H1 (cell line): Measurements from ENCODE around the gene PTH2R. TPM values are rescaled to one million over a fixed set of nuclear protein-coding genes. Genes with fewer than 3 reads are reported as not detected.

Source experiments
- CTCF ChIA-PET: fragments of 300-600 bp; sonication (Branson Sonifier 250); formaldehyde crosslinking; loops from one replicate; lab custom pipeline; 2021; ENCODE audit not compliant: partially characterized antibody; lab: Charles Lee
- POLR2A ChIA-PET: fragments of 300-600 bp; sonication (Branson Sonifier 250); formaldehyde crosslinking; loops from one replicate; lab custom pipeline; 2021; ENCODE audit warnings: inconsistent platforms; ENCODE audit not compliant: partially characterized antibody; lab: Charles Lee
- DNase-seq, 2 experiments: peaks; one replicate each; pipeline versions ENCODE4 v3.0.0 to v3.0.0-alpha.2; 2010 to 2022; ENCODE audit warnings: low spot score in 2 of 2, low read depth in 1 of 2, mixed read lengths in 1 of 2
- FAIRE-seq: peaks from 2 replicates; lab custom pipeline; 2011; peaks lifted over from hg19 to GRCh38; lab: Jason Lieb, UNC
- H2AFZ ChIP-seq: 2 replicates; pipeline ENCODE4 v1.8.1; 2012; ENCODE audit warnings: low read length, inconsistent platforms
- H2AK5ac ChIP-seq: 2 replicates; pipeline ENCODE4 v1.6.1; 2013; ENCODE audit warnings: low read depth, low read length
- H2BK120ac ChIP-seq: replicated peaks from 2 replicates; pipeline ENCODE3; 2013; ENCODE audit warnings: low read depth, low read length, inconsistent platforms
- H2BK12ac ChIP-seq: 2 replicates; pipeline ENCODE4 v1.6.1; 2013; ENCODE audit warnings: low read depth, low read length
- H2BK15ac ChIP-seq: 2 replicates; pipeline ENCODE4 v1.6.1; 2013; ENCODE audit warnings: low read length
- H2BK20ac ChIP-seq: 2 replicates; pipeline ENCODE4 v1.6.1; 2013; ENCODE audit warnings: low read length
- H2BK5ac ChIP-seq: 2 replicates; pipeline ENCODE4 v1.6.1; 2013; ENCODE audit warnings: low read depth, low read length
- H3K14ac ChIP-seq: 2 replicates; pipeline ENCODE4 v1.6.1; 2013; ENCODE audit warnings: inconsistent platforms; ENCODE audit not compliant: insufficient read length
- H3K18ac ChIP-seq: 2 replicates; pipeline ENCODE4 v1.6.1; 2013; ENCODE audit warnings: low read length; ENCODE audit errors: extremely low read depth
- H3K23ac ChIP-seq: 2 replicates; pipeline ENCODE4 v1.6.1; 2013; ENCODE audit warnings: inconsistent platforms; ENCODE audit not compliant: insufficient read length
- H3K23me2 ChIP-seq: 2 replicates; pipeline ENCODE4 v1.6.1; 2013; ENCODE audit warnings: low read depth, low read length
- H3K27ac ChIP-seq: 2 replicates; pipeline ENCODE4 v1.6.1; 2011; ENCODE audit warnings: low read depth, low read length, inconsistent platforms
- H3K27me3 ChIP-seq, 4 experiments: replicated peaks in 1 of 4; 1 replicate in 1 of 4; 2 replicates in 3 of 4; pipeline versions ENCODE4 v1.6.1 to v1.8.1; 2011 to 2013; ENCODE audit warnings: low read length in 3 of 4, mild to moderate bottlenecking in 3 of 4, inconsistent platforms in 2 of 4, mixed read lengths in 2 of 4, moderate library complexity in 1 of 4; ENCODE audit not compliant: control insufficient read depth in 3 of 4, insufficient read depth in 3 of 4; ENCODE audit errors: extremely low read depth in 1 of 4
- H3K36me3 ChIP-seq, 4 experiments: 2 replicates each; pipeline versions ENCODE4 v1.6.1 to v1.8.1; 2011 to 2013; ENCODE audit warnings: mild to moderate bottlenecking in 4 of 4, low read length in 3 of 4, moderate library complexity in 2 of 4, control low read depth in 1 of 4, inconsistent platforms in 1 of 4; ENCODE audit not compliant: insufficient read depth in 4 of 4, control insufficient read depth in 2 of 4
- H3K4ac ChIP-seq: replicated peaks from 2 replicates; pipeline ENCODE3; 2013; ENCODE audit warnings: low read length, low read depth, mixed read lengths, inconsistent platforms; ENCODE audit not compliant: insufficient read length
- H3K4me1 ChIP-seq, 4 experiments: replicated peaks in 1 of 4; 1 replicate in 1 of 4; 2 replicates in 3 of 4; pipeline versions ENCODE4 v1.6.1 to v1.8.1; 2011 to 2013; ENCODE audit warnings: low read length in 3 of 4, inconsistent platforms in 2 of 4, mixed read lengths in 1 of 4; ENCODE audit not compliant: insufficient read depth in 4 of 4, control insufficient read depth in 3 of 4
- H3K4me2 ChIP-seq, 2 experiments: 2 replicates each; pipeline versions ENCODE4 v1.6.1 to v1.8.1; 2011 to 2013; ENCODE audit warnings: low read depth in 2 of 2, low read length in 2 of 2, control low read depth in 1 of 2, inconsistent platforms in 1 of 2, mild to moderate bottlenecking in 1 of 2; ENCODE audit not compliant: insufficient read depth in 1 of 2
- H3K4me3 ChIP-seq, 4 experiments: fragments of 200-600, 300-600 bp in 1 of 4; sonication (generic), shearing (Covaris generic), sonication (Bioruptor Twin) in 1 of 4; 2 replicates each; pipeline versions ENCODE4 v1.5.1 to v1.8.1; 2011 to 2016; ENCODE audit warnings: low read length in 4 of 4, low read depth in 3 of 4, control low read depth in 2 of 4, inconsistent platforms in 2 of 4, mild to moderate bottlenecking in 2 of 4, mixed read lengths in 1 of 4, moderate library complexity in 1 of 4; ENCODE audit not compliant: insufficient read depth in 2 of 4; ENCODE audit errors: extremely low read depth in 1 of 4
- H3K56ac ChIP-seq: replicated peaks from 2 replicates; pipeline ENCODE3; 2013; ENCODE audit warnings: low read depth, mild to moderate bottlenecking, mixed read lengths, low read length, inconsistent platforms; ENCODE audit not compliant: insufficient read length
- H3K79me1 ChIP-seq: 2 replicates; pipeline ENCODE4 v1.6.1; 2013; ENCODE audit warnings: low read depth, low read length, control low read depth
- H3K79me2 ChIP-seq, 2 experiments: 2 replicates each; pipeline versions ENCODE4 v1.6.1 to v1.8.1; 2012 to 2013; ENCODE audit warnings: low read length in 2 of 2, mild to moderate bottlenecking in 2 of 2, inconsistent platforms in 1 of 2; ENCODE audit not compliant: insufficient read depth in 2 of 2, control insufficient read depth in 1 of 2
- H3K9ac ChIP-seq, 4 experiments: replicated peaks in 1 of 4; 1 replicate in 1 of 4; 2 replicates in 3 of 4; pipeline versions ENCODE4 v1.6.1 to v1.8.1; 2011 to 2013; ENCODE audit warnings: low read depth in 3 of 4, low read length in 3 of 4, control low read depth in 2 of 4, mild to moderate bottlenecking in 2 of 4, moderate library complexity in 2 of 4, inconsistent platforms in 1 of 4; ENCODE audit errors: extremely low read depth in 1 of 4
- H3K9me3 ChIP-seq, 2 experiments: 2 replicates each; pipeline versions ENCODE4 v1.6.1 to v1.8.1; 2012 to 2013; ENCODE audit warnings: mild to moderate bottlenecking in 2 of 2, moderate library complexity in 2 of 2, control low read depth in 1 of 2, inconsistent platforms in 1 of 2, low read depth in 1 of 2, low read length in 1 of 2, mixed read lengths in 1 of 2; ENCODE audit not compliant: insufficient read depth in 2 of 2
- H4K20me1 ChIP-seq, 2 experiments: replicated peaks in 1 of 2; 2 replicates each; pipeline versions ENCODE3 to v1.8.1; 2011 to 2013; ENCODE audit warnings: inconsistent platforms in 2 of 2, low read length in 2 of 2, mild to moderate bottlenecking in 1 of 2; ENCODE audit not compliant: insufficient read depth in 2 of 2, control insufficient read depth in 1 of 2
- H4K5ac ChIP-seq: 2 replicates; pipeline ENCODE4 v1.6.1; 2013; ENCODE audit warnings: low read length, low read depth, mixed read lengths, inconsistent platforms; ENCODE audit not compliant: insufficient read length
- H4K8ac ChIP-seq: 2 replicates; pipeline ENCODE4 v1.8.0; 2013; ENCODE audit warnings: mild to moderate bottlenecking, moderate library complexity, low read length, inconsistent platforms; ENCODE audit not compliant: insufficient read depth; ENCODE audit errors: extremely low read depth
- H4K91ac ChIP-seq: replicated peaks from 2 replicates; pipeline ENCODE3; 2013; ENCODE audit warnings: low read length, mixed read lengths, inconsistent platforms; ENCODE audit not compliant: insufficient read length
- ATF3 ChIP-seq: IDR thresholded peaks from 2 replicates; pipeline ENCODE4 v1.6.1; 2011; ENCODE audit warnings: low read depth, mild to moderate bottlenecking, low read length; ENCODE audit not compliant: insufficient read depth
- CBX5 ChIP-seq: fragments of 300-800, 300-1000 bp; sonication (generic); IDR thresholded peaks from 2 replicates; pipeline ENCODE4 v1.7.1; 2016; ENCODE audit warnings: antibody characterized with exemption, low read length, low read depth
- CEBPB ChIP-seq: IDR thresholded peaks from 2 replicates; pipeline ENCODE4 v1.6.1; 2012; ENCODE audit warnings: low read depth, low read length
- CHD2 ChIP-seq: IDR thresholded peaks from 2 replicates; pipeline ENCODE4 v1.6.1; 2012; ENCODE audit warnings: low read length, improper control_type of control experiment
- KDM1A ChIP-seq: fragments of 200-600, 300-600 bp; sonication (generic); IDR thresholded peaks from 2 replicates; pipeline ENCODE4 v1.7.1; 2016; ENCODE audit warnings: mild to moderate bottlenecking, low read length, borderline replicate concordance
- POLR2A ChIP-seq, 2 experiments: IDR thresholded peaks; 1 replicate in 1 of 2; 2 replicates in 1 of 2; pipeline ENCODE4 v1.6.1; 2011; ENCODE audit warnings: low read depth in 2 of 2, low read length in 2 of 2, mild to moderate bottlenecking in 2 of 2; ENCODE audit errors: control extremely low read depth in 1 of 2
- RXRA ChIP-seq: IDR thresholded peaks from 2 replicates; pipeline ENCODE4 v1.6.1; 2011; ENCODE audit warnings: low read depth, mild to moderate bottlenecking, low read length, moderate library complexity; ENCODE audit not compliant: insufficient read depth
- SIN3A ChIP-seq, 2 experiments: IDR thresholded peaks in 1 of 2; conservative IDR thresholded peaks in 1 of 2; 2 replicates each; pipeline ENCODE4 v1.6.1; 2011 to 2012; ENCODE audit warnings: low read length in 2 of 2, improper control_type of control experiment in 1 of 2, low read depth in 1 of 2, mild to moderate bottlenecking in 1 of 2
- YY1 ChIP-seq: IDR thresholded peaks from 2 replicates; pipeline ENCODE4 v1.6.1; 2011; ENCODE audit warnings: low read depth, mild to moderate bottlenecking, low read length
- WGBS, 2 experiments: shearing (Covaris generic) in 1 of 2; methylation state at CpG; one replicate each; pipeline versions ENCODE4 v1.1.6 to v1.1.7; 2013 to 2015; ENCODE audit warnings: low lambda C conversion rate in 2 of 2, mixed read lengths in 2 of 2, inconsistent platforms in 1 of 2, low coverage in 1 of 2, missing lambda C conversion rate in 1 of 2; ENCODE audit not compliant: insufficient replicate concordance in 2 of 2, insufficient coverage in 1 of 2, insufficient read length in 1 of 2; ENCODE audit errors: extremely low coverage in 1 of 2, missing lambda C conversion rate in 1 of 2; 5-methylcytosine and 5-hydroxymethylcytosine counted together
- polyA plus RNA-seq, 7 experiments: library from polyadenylated mRNA; depleted of rRNA in 3 of 7; stranded (reverse) in 5 of 7; unstranded in 2 of 7; fragments of >200 nt in 5 of 7; fragments of 200-250 nt in 2 of 7; gene quantifications; 1 replicate in 5 of 7; 2 replicates in 1 of 7; 4 replicates in 1 of 7; pipeline versions ENCODE4 v1.2.1 to v1.2.3, GENCODE V29; 2011 to 2013; ENCODE audit warnings: missing spikeins in 2 of 7, mixed read lengths in 2 of 7
- total RNA-seq: library from RNA; stranded (reverse); fragmentation: NEBNext Ultra II Directional; extraction: Animal tissue kit (Norgen Biotek cat#: 25700); gene quantifications from 2 replicates; pipeline ENCODE4 v1.2.1, GENCODE V29; 2021

Gene PTH2R
- total and polyA plus RNA-seq, 2 of the 8 experiments (the other 6 are each of a cell fraction or from before 2014, with no cell fraction given): 0.19 to 0.38 TPM

GRCh38 chr2:208466920-208467298 is 60.3 kb downstream of the PTH2R start:
- H2BK15ac ChIP-seq: no peak overlapping the region
- FAIRE-seq: no peak
- 78% methylated on average over 1 of the region's 1 CpG; no CpG with 5 or more reads in 1 of the 2 experiments for WGBS, 2 experiments

More at GRCh38 chr2:208466920-208467298, 60.3 kb downstream of the PTH2R start:
- DNase-seq: no peak
- POLR2A ChIA-PET: no interaction called here
- H3K4me1 ChIP-seq: no peaks in the 10 kb centered on the region
- no peak overlapping the region for H2BK5ac ChIP-seq
- peaks cover 0 to 3% (median 0%) of the 10 kb centered on the region in 4 experiments; a peak in 2 of 7 replicates for H3K27me3 ChIP-seq
- H3K56ac ChIP-seq: no peak overlapping the region
- no peaks in the 10 kb centered on the region for H3K79me1 ChIP-seq
- H3K36me3 ChIP-seq: no peaks in the 10 kb centered on the region; a peak in 1 of 8 replicates
- no peak overlapping the region for H3K14ac ChIP-seq
- H3K23me2 ChIP-seq: no peaks in the 10 kb centered on the region
- no peaks in the 10 kb centered on the region for H4K20me1 ChIP-seq
- H3K18ac ChIP-seq: no peak overlapping the region
- H3K9me3 ChIP-seq: peaks cover 7 to 14% of the 10 kb centered on the region in 2 experiments; a peak in 2 of 4 replicates
- H3K27ac ChIP-seq: no peak overlapping the region
- no peak overlapping the region for H4K5ac ChIP-seq
- no peak overlapping the region for H4K8ac ChIP-seq
- H4K91ac ChIP-seq: no peak overlapping the region
- H3K4me2 ChIP-seq: no peak overlapping the region
- no peak overlapping the region for H2BK12ac ChIP-seq
- TF ChIP-seq KDM1A (no peak), CEBPB (no peak), SIN3A (conservative IDR thresholded peaks at IDR 0.05 in 1 of 2, IDR thresholded peaks at IDR 0.05 in 1 of 2; ENCODE audit: low read depth in 1 of 2, low read length in 2 of 2) (no peak), CHD2 (no peak), ATF3 (no peak), RXRA (no peak), CBX5 (no peak), POLR2A (IDR thresholded peaks at IDR 0.05; ENCODE audit: control extremely low read depth in 1 of 2, low read depth in 2 of 2, low read length in 2 of 2) (no peak), YY1 (no peak)
- H2BK120ac ChIP-seq: no peak overlapping the region
- H3K9ac ChIP-seq: no peak overlapping the region
- H2AK5ac ChIP-seq: no peak overlapping the region
- no peak overlapping the region for H2BK20ac ChIP-seq
- CTCF ChIA-PET: interaction anchor here (0.6 to 2.7 kb wide), 28 partner anchors 8 to 869 kb away, joined by 3 to 11 read pairs (median 4); partner anchors contain the start of gene PTH2R
- no peak overlapping the region for H3K4ac ChIP-seq
- no peak overlapping the region for H3K23ac ChIP-seq
- no peaks in the 10 kb centered on the region for H3K79me2 ChIP-seq
- H2AFZ ChIP-seq: no peak overlapping the region
- H3K4me3 ChIP-seq: no peak overlapping the region
